Neural progenitor cell (in vitro differentiated cells): ENCODE data around the gene PCSK4.

Experiments
- CTCF ChIP-seq: fragments of 200-600 bp; sonication (generic); IDR thresholded peaks from 2 replicates; pipeline ENCODE4 v1.5.1; 2017; ENCODE audit warnings: antibody characterized with exemption, mild to moderate bottlenecking
- EZH2 ChIP-seq: fragments of 200-600 bp; sonication (generic); IDR thresholded peaks from 2 replicates; pipeline ENCODE4 v1.6.1; 2017; ENCODE audit warnings: antibody characterized with exemption, mild to moderate bottlenecking, moderate library complexity
- EZH2phosphoT487 ChIP-seq: fragments of 200-600 bp; sonication (generic); IDR thresholded peaks from 2 replicates; pipeline ENCODE4 v1.6.1; 2017; ENCODE audit warnings: antibody characterized with exemption

GRCh38 chr19:1531587-1531986 is 41.4 kb upstream of the PCSK4 start:
- TF ChIP-seq CTCF: no peak
- no peak for TF ChIP-seq EZH2
- no peak for TF ChIP-seq EZH2phosphoT487
